ENCODE measurements around the gene C8G.

The C8G gene

DNA sequence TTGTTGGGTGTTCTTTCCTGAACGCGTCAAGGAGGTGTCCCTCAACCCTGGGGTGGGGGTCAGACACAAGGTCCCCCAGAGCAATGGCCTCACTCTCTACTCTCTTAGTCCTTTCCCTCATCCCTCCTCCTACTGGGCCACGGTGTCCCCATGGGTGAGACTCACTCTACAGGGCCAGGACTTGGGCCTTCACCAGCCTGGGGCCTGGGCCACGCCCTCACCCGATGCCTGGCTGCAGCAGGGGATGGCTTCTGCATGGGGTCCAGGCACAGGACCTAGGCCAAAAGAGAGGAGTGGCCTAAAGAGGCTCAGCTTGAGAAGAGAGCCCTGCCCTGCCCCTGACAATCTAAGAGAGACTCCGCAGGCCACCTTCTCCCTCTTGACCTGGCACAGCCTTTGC, 12.9 kb downstream of the C8G start:
- in situ Hi-C loops (cut with HindIII; ENCODE audit: low sequenced_read_pairs): no loop called here
- DNase-seq (ENCODE audit: low read depth): no peak
- TF ChIP-seq, protein P1, sequence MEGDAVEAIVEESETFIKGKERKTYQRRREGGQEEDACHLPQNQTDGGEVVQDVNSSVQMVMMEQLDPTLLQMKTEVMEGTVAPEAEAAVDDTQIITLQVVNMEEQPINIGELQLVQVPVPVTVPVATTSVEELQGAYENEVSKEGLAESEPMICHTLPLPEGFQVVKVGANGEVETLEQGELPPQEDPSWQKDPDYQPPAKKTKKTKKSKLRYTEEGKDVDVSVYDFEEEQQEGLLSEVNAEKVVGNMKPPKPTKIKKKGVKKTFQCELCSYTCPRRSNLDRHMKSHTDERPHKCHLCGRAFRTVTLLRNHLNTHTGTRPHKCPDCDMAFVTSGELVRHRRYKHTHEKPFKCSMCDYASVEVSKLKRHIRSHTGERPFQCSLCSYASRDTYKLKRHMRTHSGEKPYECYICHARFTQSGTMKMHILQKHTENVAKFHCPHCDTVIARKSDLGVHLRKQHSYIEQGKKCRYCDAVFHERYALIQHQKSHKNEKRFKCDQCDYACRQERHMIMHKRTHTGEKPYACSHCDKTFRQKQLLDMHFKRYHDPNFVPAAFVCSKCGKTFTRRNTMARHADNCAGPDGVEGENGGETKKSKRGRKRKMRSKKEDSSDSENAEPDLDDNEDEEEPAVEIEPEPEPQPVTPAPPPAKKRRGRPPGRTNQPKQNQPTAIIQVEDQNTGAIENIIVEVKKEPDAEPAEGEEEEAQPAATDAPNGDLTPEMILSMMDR (IDR thresholded peaks at IDR 0.05; ENCODE audit: low read depth, low read length, missing control alignments): no peak
- H3K4me3 ChIP-seq (ENCODE audit: low read depth, low read length): no peak overlapping the region

DNA sequence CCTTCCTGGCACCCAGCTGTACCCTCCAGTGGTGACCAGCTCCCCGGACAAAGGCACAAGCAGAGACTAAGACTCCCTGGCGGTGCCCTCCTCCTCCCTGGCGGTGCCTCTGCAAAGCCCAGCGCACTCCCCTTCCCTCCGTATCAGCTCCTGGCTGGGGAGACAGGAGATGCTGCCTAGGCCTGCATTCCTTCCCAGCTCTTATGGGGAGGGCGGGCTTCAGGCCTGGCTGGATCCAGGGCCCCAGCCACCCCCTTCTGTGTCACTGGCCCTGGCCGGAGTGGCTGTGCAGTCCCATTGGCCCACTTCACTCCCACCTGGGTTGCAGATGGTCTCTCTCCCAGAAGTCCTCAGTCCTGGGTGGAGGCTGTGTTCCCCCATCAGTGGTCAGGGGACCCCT, 13.4 kb downstream of the C8G start:
- in situ Hi-C loops (cut with HindIII; ENCODE audit: low sequenced_read_pairs): no loop called here
- TF ChIP-seq, protein P1 (IDR thresholded peaks at IDR 0.05; ENCODE audit: low read depth, low read length, missing control alignments): no peak
- DNase-seq (ENCODE audit: low read depth): no peak

DNA sequence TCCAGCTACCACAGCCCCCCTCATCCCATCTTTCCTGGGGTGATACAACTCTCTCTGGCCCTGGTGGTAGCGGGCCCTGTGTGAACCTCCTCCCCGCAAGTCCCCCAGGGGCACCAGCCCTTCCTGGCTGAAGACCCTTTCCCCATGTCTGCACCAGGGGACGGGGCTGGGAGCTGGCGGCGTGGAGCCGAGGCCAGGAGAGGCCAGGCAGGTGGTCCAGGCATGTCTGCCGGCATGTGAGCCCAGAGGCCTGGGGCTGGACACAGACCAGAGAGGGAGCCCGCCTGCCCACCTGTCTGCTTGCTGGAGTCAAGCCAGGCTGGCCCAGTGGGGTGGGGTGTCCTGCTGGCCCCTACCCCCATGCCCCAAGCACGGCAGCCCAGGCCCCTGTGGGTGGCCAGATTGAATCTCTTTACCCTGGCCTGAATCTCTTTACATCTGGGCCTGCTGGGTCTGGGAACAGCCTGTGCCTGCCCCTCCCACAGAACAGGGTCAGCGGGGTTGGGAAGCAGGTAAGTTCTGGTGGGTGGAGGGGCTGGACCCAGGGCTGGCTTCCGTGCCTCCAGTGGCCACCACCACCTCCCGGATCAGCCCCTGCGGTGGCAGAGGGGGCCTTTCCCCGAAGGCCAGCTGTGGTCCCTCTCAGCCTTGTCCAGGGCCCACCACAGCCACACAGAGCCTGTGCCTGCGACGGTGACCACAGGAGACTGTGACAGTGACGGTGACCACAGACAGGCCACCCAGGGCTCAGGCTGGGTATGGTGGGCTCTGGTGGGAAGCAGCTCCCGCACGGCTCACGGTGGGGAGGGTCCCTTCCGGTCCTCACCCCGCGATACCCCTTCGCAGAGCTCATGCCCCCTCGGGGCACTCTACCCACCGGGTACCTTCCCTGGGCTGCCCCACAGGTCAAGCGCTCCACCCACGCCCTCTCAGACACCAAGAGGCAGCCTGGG, 14.1 kb downstream of the C8G start:
- TF ChIP-seq, protein P1 (IDR thresholded peaks at IDR 0.05; ENCODE audit: low read depth, low read length, missing control alignments): no peak
- no peak overlapping the region for H3K4me3 ChIP-seq (ENCODE audit: low read depth, low read length)
- in situ Hi-C loops (cut with HindIII; ENCODE audit: low sequenced_read_pairs): no loop called here
- DNase-seq (ENCODE audit: low read depth): no peak

More for the DNA sequence above, 13.4 kb downstream of the C8G start:
- no peak overlapping the region for H3K4me3 ChIP-seq (ENCODE audit: low read depth, low read length)

DNA sequence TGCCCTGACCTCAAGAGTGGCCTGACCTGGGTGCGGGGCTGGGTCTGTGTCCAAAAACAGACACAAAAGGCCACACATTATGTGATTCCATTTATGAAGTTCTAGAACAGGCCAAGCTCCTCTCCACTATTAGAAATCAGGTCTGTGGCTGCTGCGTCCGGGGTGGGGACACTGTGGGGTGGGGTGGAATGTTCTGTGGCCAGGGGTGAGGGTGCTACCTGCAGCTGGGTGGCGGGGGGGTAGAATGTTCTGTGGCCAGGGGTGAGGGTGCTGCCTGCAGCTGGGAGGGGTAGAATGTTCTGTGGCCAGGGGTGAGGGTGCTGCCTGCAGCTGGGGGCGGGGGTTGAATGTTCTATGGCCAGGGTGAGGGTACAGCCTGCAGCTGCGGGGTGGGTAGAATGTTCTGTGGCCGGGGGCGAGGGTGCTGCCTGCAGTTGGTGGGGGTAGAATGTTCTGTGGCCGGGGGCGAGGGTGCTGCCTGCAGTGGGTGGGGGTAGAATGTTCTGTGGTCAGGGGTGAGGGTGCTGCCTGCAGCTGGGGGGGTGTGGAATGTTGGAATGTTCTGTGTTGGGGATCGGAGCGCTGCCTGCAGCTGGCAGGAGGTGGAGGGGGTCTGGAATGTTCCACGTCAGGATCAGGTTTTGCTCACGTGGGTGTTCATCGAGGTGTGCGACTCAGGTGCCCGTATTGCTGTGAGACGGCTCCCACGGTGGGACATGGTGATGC, 15.3 kb downstream of the C8G start:
- DNase-seq (ENCODE audit: low read depth): no peak
- H3K4me3 ChIP-seq (ENCODE audit: low read depth, low read length): no peak overlapping the region
- in situ Hi-C loops (cut with HindIII; ENCODE audit: low sequenced_read_pairs): no loop called here
- TF ChIP-seq, protein P1 (IDR thresholded peaks at IDR 0.05; ENCODE audit: low read depth, low read length, missing control alignments): no peak

DNA sequence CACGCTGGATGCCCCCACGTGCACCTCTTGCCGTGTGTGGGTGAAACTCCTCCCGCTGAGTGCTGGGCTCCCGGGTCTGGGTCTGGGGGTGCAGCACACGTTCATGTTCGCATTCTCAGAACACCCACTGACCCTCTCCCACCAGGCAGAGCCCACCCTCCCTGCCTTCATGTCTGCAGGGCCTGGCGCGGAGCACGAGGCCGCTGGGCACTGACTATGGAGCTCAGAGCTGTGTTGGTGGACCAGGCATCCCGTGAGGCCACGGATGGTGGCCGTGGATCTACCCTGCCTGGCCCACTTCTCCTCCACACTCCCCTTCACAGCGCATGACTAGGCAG, 15.9 kb downstream of the C8G start:
- TF ChIP-seq, protein P1 (IDR thresholded peaks at IDR 0.05; ENCODE audit: low read depth, low read length, missing control alignments): no peak
- no peak overlapping the region for H3K4me3 ChIP-seq (ENCODE audit: low read depth, low read length)
- in situ Hi-C loops (cut with HindIII; ENCODE audit: low sequenced_read_pairs): no loop called here
- no peak for DNase-seq (ENCODE audit: low read depth)

DNA sequence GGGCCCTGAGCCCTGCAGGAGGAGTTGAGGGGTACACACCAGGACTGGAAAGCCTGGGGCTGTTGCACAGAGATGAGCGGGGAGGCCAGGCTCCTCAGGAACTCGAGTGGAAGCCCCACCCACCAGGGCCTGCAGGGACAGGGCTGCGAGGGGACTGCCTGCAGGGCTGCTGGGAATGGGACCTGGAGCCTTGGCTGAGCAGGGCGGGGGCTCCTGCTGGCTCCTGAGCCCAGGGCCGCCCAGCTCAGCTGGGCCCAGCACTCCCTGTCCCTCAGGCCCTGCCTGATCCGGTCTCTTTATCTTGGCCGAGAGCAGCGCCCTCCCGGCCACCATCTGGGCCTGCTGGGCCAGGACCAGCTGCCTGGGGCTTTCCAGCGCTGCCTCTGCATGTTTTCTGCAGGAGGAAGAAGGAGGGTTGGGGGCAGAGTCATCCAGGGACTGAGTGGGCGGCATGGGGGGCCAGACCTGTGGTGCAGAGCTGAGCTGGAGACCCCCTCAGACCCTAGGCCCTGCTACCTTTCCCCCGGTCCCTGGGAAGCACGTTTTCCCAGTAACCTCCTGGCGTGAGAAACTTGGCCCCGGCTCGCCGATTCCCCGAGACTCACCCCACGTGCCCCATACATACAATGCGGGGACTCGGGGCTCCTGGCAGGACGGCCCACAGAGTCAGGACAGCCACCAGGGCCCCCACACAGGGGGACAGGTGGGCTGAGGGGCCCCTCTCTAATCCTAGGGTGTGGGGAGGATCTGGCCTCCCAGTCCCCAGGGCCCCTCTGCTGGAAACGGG, 16.4 kb downstream of the C8G start:
- no peak overlapping the region for H3K4me3 ChIP-seq (ENCODE audit: low read depth, low read length)
- TF ChIP-seq, protein P1 (IDR thresholded peaks at IDR 0.05; ENCODE audit: low read depth, low read length, missing control alignments): no peak
- in situ Hi-C loops (cut with HindIII; ENCODE audit: low sequenced_read_pairs): no loop called here
- DNase-seq (ENCODE audit: low read depth): no peak
